ENCODE results near the gene NELL1.

NELL1 gene

DNA sequence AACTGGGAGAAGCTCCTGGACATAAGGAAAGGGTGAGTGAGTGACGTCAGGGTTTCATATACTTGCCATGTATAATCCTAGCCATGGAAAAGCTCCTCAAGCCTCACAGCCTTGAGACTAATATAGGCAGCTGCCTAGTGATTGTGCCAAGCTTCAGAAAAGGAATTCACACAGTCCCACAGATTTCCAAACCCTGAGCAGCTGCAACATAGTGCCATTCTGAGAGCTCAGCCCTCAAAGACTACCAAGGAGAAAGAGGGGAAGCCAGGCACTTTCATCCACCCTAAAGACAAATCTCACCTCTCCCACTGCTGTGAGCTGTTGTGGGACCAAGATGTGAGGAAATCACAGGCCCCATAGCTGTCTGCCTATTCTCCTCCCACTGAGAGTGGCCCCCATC, 815.6 kb downstream of the NELL1 start:
- no peak overlapping the region for H3K4me3 ChIP-seq (ENCODE audit: low read depth, low read length)
- no peaks in the 10 kb centered on the region for H3K9me3 ChIP-seq (ENCODE audit: control insufficient read depth, low read length)
- H2AFZ ChIP-seq = no peak overlapping the region
- H3K4me1 ChIP-seq = no peaks in the 10 kb centered on the region
- no peak overlapping the region for H3K9ac ChIP-seq
- H3K4me2 ChIP-seq (ENCODE audit: low read length) = no peak overlapping the region
- no peaks in the 10 kb centered on the region for H3K79me2 ChIP-seq
- TF ChIP-seq CTCF (IDR thresholded peaks at IDR 0.05) = no peak
- no peak overlapping the region for H3K27ac ChIP-seq
- H3K27me3 ChIP-seq (ENCODE audit: control insufficient read depth, insufficient read depth, low read length) = no peaks in the 10 kb centered on the region
- no peaks in the 10 kb centered on the region for H3K36me3 ChIP-seq (ENCODE audit: control insufficient read depth, insufficient read depth, low read length)

GRCh38 chr11:21485426-21485825, 816.0 kb downstream of the NELL1 start:
- no peaks in the 10 kb centered on the region for H3K36me3 ChIP-seq (ENCODE audit: control insufficient read depth, insufficient read depth, low read length)
- H3K4me3 ChIP-seq (ENCODE audit: low read depth, low read length) = no peak overlapping the region
- H3K4me2 ChIP-seq (ENCODE audit: low read length) = no peak overlapping the region
- H3K9me3 ChIP-seq (ENCODE audit: control insufficient read depth, low read length) = no peaks in the 10 kb centered on the region
- H3K27ac ChIP-seq = no peak overlapping the region
- no peaks in the 10 kb centered on the region for H3K4me1 ChIP-seq
- H3K27me3 ChIP-seq (ENCODE audit: control insufficient read depth, insufficient read depth, low read length) = no peaks in the 10 kb centered on the region
- H2AFZ ChIP-seq = no peak overlapping the region
- no peaks in the 10 kb centered on the region for H3K79me2 ChIP-seq
- no peak overlapping the region for H3K9ac ChIP-seq
- no peak for TF ChIP-seq CTCF (IDR thresholded peaks at IDR 0.05)

DNA sequence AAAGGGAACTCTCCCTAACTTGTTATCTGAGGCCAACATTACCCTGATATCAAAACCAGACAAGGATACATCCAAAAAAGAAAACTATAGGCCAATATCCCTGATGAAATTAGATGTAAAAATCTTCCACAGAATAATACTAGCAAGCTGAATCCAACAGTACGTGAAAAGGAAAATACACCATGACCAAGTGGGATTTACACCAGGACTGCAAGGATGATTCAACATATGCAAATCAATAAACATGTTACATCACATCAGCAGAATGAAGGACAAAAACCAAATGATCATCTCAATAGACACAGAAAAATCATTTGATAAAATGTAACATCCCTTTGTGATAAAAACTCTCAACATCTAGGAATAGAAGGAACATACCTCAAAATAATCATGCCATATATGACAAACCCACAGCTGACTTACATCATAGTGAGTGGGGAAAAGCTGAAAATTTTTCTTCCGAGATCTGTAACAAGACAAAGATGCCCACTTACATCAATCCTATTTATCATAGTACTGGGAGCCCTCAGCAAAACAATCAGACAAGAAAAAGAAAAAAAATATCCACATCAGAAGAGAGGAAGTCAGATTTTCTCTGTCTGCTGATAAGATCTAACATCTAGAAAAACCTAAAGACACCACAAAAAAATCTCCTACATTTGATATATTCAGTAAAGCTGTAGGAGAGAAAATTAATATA, 820.2 kb downstream of the NELL1 start:
- Histone ChIP-seq H3K36me3 (ENCODE audit: control insufficient read depth, insufficient read depth, low read length) (no peaks in the 10 kb centered on the region), H3K27me3 (ENCODE audit: control insufficient read depth, insufficient read depth, low read length) (no peaks in the 10 kb centered on the region), H2AFZ (no peak overlapping the region), H3K4me1 (no peaks in the 10 kb centered on the region), H3K9ac (no peak overlapping the region), H3K4me2 (ENCODE audit: low read length) (no peak overlapping the region), H3K79me2 (no peaks in the 10 kb centered on the region), H3K9me3 (ENCODE audit: control insufficient read depth, low read length) (no peaks in the 10 kb centered on the region), H3K27ac (no peak overlapping the region), H3K4me3 (ENCODE audit: low read depth, low read length) (no peak overlapping the region)
- no peak for TF ChIP-seq CTCF (IDR thresholded peaks at IDR 0.05)

- no peaks in the 10 kb centered on the region for H3K36me3 ChIP-seq (ENCODE audit: control insufficient read depth, insufficient read depth, low read length)
- H3K27me3 ChIP-seq (ENCODE audit: control insufficient read depth, insufficient read depth, low read length) = no peaks in the 10 kb centered on the region
- no peak overlapping the region for H3K27ac ChIP-seq
- TF ChIP-seq CTCF (IDR thresholded peaks at IDR 0.05) = no peak
- H3K9me3 ChIP-seq (ENCODE audit: control insufficient read depth, low read length) = no peaks in the 10 kb centered on the region
- H3K9ac ChIP-seq = no peak overlapping the region
- H3K79me2 ChIP-seq = no peaks in the 10 kb centered on the region
- no peaks in the 10 kb centered on the region for H3K4me1 ChIP-seq
- no peak overlapping the region for H2AFZ ChIP-seq
- H3K4me2 ChIP-seq (ENCODE audit: low read length) = no peak overlapping the region
- H3K4me3 ChIP-seq (ENCODE audit: low read depth, low read length) = no peak overlapping the region
Observed at GRCh38 chr11:21492931-21493330, 823.5 kb downstream of the NELL1 start.

DNA sequence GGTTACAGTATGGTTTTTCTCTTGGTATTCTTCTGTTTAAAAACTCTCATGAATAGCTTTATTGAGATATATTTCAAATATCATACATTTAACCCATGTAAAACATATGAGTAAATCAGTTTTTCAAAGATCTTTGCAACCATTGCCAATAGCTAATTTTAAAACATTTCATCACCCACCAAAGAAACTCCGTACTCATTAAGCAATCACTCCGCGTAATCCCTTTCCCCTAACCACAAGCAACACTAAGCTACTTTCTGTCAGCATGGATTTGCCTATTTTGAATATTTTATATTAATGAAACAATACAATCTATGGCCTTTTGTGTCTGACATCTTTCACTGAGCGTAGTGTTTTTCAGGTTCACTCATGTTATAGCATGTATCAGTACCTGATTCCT, 825.6 kb downstream of the NELL1 start:
- H3K27ac ChIP-seq = no peak overlapping the region
- H3K4me1 ChIP-seq = no peaks in the 10 kb centered on the region
- no peaks in the 10 kb centered on the region for H3K27me3 ChIP-seq (ENCODE audit: control insufficient read depth, insufficient read depth, low read length)
- H3K79me2 ChIP-seq = no peaks in the 10 kb centered on the region
- H2AFZ ChIP-seq = no peak overlapping the region
- H3K4me2 ChIP-seq (ENCODE audit: low read length) = no peak overlapping the region
- no peak overlapping the region for H3K9ac ChIP-seq
- no peak overlapping the region for H3K4me3 ChIP-seq (ENCODE audit: low read depth, low read length)
- no peaks in the 10 kb centered on the region for H3K9me3 ChIP-seq (ENCODE audit: control insufficient read depth, low read length)
- H3K36me3 ChIP-seq (ENCODE audit: control insufficient read depth, insufficient read depth, low read length) = no peaks in the 10 kb centered on the region
- TF ChIP-seq CTCF (IDR thresholded peaks at IDR 0.05) = no peak
